ENCODE data around the gene CLCN6. TPM values are rescaled to one million over a fixed set of nuclear protein-coding genes. Genes with fewer than 3 reads are reported as not detected.

The CLCN6 gene
- total and polyA plus RNA-seq, 2 donors from 2014 or later: 7.1 to 26.0 TPM

DNA sequence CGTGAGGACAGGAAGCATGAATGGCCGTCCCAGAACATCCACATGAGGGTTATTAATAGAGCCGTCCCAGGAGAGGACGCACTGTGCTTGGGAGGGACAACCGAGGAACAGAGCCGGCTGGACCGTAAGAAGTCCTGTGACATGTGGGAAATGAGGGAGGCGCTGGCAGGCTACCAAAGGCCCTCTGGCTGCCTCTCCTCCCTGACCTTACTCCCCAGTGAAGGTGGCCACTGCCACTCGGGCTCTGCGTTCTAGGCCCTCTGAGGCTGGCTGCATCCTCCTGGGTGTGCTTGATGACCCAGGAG lies 68.2 kb downstream of the CLCN6 start:
- H3K4me1 ChIP-seq (ENCODE audit: control insufficient read depth in 2 of 3, insufficient read depth in 2 of 3, low read depth in 1 of 3, low read length in 3 of 3): peaks cover 0 to 2% (median 0%) of the 10 kb centered on the region in 3 donors

DNA sequence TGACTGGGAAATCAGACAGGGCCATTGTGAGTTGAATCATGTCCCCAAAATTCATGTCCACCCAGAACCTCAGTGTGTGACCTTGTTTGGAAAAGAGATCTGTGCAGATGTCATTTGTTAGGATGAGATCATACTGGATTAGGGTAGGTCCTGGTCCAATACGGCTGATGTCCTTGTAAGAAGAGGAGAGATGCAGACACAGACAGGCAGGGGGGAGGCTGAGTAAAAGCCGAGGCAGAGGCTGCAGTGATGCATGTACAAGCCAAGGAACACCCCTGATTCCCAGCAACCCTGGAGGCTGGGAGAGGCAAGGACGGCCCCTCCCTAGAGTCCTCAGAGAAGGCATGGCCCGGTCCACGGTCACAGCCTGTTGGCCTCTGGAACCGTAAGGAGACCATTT lies 68.6 kb downstream of the CLCN6 start:
- no peak overlapping the region for H3K9ac ChIP-seq (ENCODE audit: low read length in 3 of 3)
- peaks cover 0 to 3% (median 0%) of the 10 kb centered on the region in 3 donors for H3K4me1 ChIP-seq (ENCODE audit: control insufficient read depth in 2 of 3, insufficient read depth in 2 of 3, low read depth in 1 of 3, low read length in 3 of 3)
- peak overlapping the region in 1 of 2 donors; percentile 55 for H3K27ac ChIP-seq (ENCODE audit: low read depth in 2 of 2, low read length in 2 of 2)
- no peaks in the 10 kb centered on the region for H3K9me3 ChIP-seq (ENCODE audit: control insufficient read depth in 2 of 3, insufficient read depth in 1 of 3, low read length in 3 of 3)
- no peaks in the 10 kb centered on the region for H3K36me3 ChIP-seq (ENCODE audit: control insufficient read depth in 2 of 3, insufficient read depth in 3 of 3, low read length in 3 of 3)
- intact Hi-C loops (cut with DNase I): no loop called here
- peak in 1 of 5 donors; percentile 81 for DNase-seq
- no peak overlapping the region for H3K4me3 ChIP-seq (ENCODE audit: low read length in 3 of 3)
- TF ChIP-seq, protein P1, sequence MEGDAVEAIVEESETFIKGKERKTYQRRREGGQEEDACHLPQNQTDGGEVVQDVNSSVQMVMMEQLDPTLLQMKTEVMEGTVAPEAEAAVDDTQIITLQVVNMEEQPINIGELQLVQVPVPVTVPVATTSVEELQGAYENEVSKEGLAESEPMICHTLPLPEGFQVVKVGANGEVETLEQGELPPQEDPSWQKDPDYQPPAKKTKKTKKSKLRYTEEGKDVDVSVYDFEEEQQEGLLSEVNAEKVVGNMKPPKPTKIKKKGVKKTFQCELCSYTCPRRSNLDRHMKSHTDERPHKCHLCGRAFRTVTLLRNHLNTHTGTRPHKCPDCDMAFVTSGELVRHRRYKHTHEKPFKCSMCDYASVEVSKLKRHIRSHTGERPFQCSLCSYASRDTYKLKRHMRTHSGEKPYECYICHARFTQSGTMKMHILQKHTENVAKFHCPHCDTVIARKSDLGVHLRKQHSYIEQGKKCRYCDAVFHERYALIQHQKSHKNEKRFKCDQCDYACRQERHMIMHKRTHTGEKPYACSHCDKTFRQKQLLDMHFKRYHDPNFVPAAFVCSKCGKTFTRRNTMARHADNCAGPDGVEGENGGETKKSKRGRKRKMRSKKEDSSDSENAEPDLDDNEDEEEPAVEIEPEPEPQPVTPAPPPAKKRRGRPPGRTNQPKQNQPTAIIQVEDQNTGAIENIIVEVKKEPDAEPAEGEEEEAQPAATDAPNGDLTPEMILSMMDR (IDR thresholded peaks at IDR 0.05; ENCODE audit: borderline replicate concordance, extremely low read depth, insufficient read depth): no peak
- no peak for FAIRE-seq
- H3K27me3 ChIP-seq (ENCODE audit: control insufficient read depth, insufficient read depth, low read length): no peaks in the 10 kb centered on the region

More for the DNA sequence above, 68.2 kb downstream of the CLCN6 start:
- intact Hi-C loops (cut with DNase I): no loop called here
- Histone ChIP-seq H3K27ac (ENCODE audit: low read depth in 2 of 2, low read length in 2 of 2) (peak overlapping the region in 1 of 2 donors; percentile 55), H3K36me3 (ENCODE audit: control insufficient read depth in 2 of 3, insufficient read depth in 3 of 3, low read length in 3 of 3) (no peaks in the 10 kb centered on the region), H3K27me3 (ENCODE audit: control insufficient read depth, insufficient read depth, low read length) (no peaks in the 10 kb centered on the region), H3K9ac (ENCODE audit: low read length in 3 of 3) (no peak overlapping the region), H3K9me3 (ENCODE audit: control insufficient read depth in 2 of 3, insufficient read depth in 1 of 3, low read length in 3 of 3) (no peaks in the 10 kb centered on the region), H3K4me3 (ENCODE audit: low read length in 3 of 3) (no peak overlapping the region)
- peak in 2 of 5 donors; percentile 46 to 95 for DNase-seq
- FAIRE-seq: no peak
- TF ChIP-seq, protein P1 (IDR thresholded peaks at IDR 0.05; ENCODE audit: borderline replicate concordance, extremely low read depth, insufficient read depth): no peak

DNA sequence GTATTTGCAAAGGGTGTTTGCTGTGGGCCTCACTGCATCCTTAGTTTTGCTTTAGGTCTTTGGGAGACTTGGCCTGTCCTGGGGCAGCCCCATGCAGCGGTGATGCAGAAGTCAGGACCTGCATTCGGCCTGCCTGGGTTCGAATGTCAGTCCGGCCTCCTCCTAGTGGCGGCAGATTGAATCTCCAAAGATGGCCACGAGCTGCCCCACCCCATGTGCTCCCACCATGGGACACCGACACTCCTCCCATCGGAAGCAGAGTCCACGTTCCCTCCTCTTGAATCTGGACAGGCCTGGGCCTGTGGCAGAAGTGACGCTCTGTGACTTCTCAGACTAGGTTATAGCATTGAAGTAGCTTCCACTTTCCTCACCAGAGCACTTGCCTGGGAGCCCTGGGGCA lies 69.1 kb downstream of the CLCN6 start:
- DNase-seq (no peak), FAIRE-seq (no peak)
- peaks cover 0 to 6% (median 0%) of the 10 kb centered on the region in 3 donors for H3K4me1 ChIP-seq (ENCODE audit: control insufficient read depth in 2 of 3, insufficient read depth in 2 of 3, low read depth in 1 of 3, low read length in 3 of 3)
- no peak overlapping the region for H3K4me3 ChIP-seq (ENCODE audit: low read length in 3 of 3)
- no peak overlapping the region for H3K9ac ChIP-seq (ENCODE audit: low read length in 3 of 3)
- TF ChIP-seq, protein P1 (IDR thresholded peaks at IDR 0.05; ENCODE audit: borderline replicate concordance, extremely low read depth, insufficient read depth): no peak
- intact Hi-C loops (cut with DNase I): no loop called here
- H3K27me3 ChIP-seq (ENCODE audit: control insufficient read depth, insufficient read depth, low read length): no peaks in the 10 kb centered on the region
- no peaks in the 10 kb centered on the region for H3K9me3 ChIP-seq (ENCODE audit: control insufficient read depth in 2 of 3, insufficient read depth in 1 of 3, low read length in 3 of 3)
- H3K36me3 ChIP-seq (ENCODE audit: control insufficient read depth in 2 of 3, insufficient read depth in 3 of 3, low read length in 3 of 3): no peaks in the 10 kb centered on the region
- H3K27ac ChIP-seq (ENCODE audit: low read depth in 2 of 2, low read length in 2 of 2): no peak overlapping the region

DNA sequence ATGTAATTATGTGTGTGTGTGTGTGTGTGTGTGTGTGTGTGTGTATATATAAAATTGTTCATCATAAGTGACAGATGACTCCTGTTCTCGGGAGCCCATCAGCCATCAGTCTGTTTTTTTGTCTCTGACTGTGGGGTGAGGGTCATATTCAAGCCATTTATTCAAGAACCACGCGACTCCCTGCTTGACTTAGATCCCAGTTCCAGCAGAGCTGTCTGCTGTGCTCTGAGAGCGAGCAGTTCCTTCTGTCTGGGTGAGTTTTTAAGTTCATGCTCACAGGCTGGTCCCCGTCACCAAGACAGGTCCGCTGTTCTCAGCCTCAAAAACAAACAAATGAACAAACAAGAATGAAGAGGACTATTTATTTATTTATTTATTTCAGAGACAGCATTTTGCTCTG lies 71.1 kb downstream of the CLCN6 start:
- TF ChIP-seq, protein P1 (IDR thresholded peaks at IDR 0.05; ENCODE audit: borderline replicate concordance, extremely low read depth, insufficient read depth): no peak
- Histone ChIP-seq H3K4me1 (ENCODE audit: control insufficient read depth in 2 of 3, insufficient read depth in 2 of 3, low read depth in 1 of 3, low read length in 3 of 3) (peaks cover 0 to 10% (median 0%) of the 10 kb centered on the region in 3 donors), H3K9ac (ENCODE audit: low read length in 3 of 3) (no peak overlapping the region), H3K4me3 (ENCODE audit: low read length in 3 of 3) (no peak overlapping the region), H3K27me3 (ENCODE audit: control insufficient read depth, insufficient read depth, low read length) (no peaks in the 10 kb centered on the region), H3K36me3 (ENCODE audit: control insufficient read depth in 2 of 3, insufficient read depth in 3 of 3, low read length in 3 of 3) (no peaks in the 10 kb centered on the region), H3K9me3 (ENCODE audit: control insufficient read depth in 2 of 3, insufficient read depth in 1 of 3, low read length in 3 of 3) (no peaks in the 10 kb centered on the region), H3K27ac (ENCODE audit: low read depth in 2 of 2, low read length in 2 of 2) (no peak overlapping the region)
- DNase-seq (peak in 4 of 5 donors; percentile 36 to 90 (median 51)), FAIRE-seq (no peak)
- intact Hi-C loops (cut with DNase I): no loop called here
